PC-9 (cell line): ENCODE results near the gene ARMC9.

Experiments
- EZH2 ChIP-seq: fragments of 200-600 bp; sonication (generic); IDR thresholded peaks from 2 replicates; pipeline ENCODE4 v1.8.0; 2017; ENCODE audit warnings: antibody characterized with exemption, low read depth
- TF ChIP-seq, protein P1 (sequence below): fragments of 200-600 bp; sonication (generic); conservative IDR thresholded peaks from 2 replicates; pipeline ENCODE4 v1.6.1; 2017; ENCODE audit warnings: mixed run types, antibody characterized with exemption, mild to moderate bottlenecking, moderate library complexity

DNA sequence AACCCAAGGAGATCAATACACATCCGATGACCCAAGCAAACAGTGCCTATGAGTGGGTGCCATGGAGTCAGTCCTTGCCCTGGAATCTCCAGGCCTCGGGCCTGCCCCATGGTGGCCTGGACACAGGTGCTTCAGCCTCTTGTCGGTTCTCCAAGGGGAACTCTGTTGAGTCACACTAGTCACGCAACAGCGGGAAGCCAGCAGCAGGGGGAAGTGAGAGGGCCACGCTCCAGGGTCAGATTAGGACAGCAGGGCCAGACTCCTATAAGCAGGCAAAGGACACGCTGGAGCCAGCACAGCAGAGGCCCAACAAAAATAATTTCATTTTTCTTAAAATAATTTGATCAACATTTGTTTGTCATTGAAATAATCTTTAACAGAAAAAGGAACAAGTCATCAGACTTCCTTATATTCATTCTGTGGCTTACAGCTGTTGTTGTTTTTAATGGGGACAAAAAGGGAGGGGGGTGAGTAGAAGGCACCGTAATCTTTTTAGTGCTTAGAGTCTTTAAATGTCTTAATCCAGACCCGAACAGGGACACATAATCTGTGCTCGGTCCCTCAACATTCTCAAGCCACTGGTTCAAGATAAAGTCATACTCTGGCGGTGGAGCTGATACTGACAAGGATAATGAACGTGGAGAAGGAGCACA is 16.4 kb upstream of the ARMC9 start:
- TF ChIP-seq, protein P1, sequence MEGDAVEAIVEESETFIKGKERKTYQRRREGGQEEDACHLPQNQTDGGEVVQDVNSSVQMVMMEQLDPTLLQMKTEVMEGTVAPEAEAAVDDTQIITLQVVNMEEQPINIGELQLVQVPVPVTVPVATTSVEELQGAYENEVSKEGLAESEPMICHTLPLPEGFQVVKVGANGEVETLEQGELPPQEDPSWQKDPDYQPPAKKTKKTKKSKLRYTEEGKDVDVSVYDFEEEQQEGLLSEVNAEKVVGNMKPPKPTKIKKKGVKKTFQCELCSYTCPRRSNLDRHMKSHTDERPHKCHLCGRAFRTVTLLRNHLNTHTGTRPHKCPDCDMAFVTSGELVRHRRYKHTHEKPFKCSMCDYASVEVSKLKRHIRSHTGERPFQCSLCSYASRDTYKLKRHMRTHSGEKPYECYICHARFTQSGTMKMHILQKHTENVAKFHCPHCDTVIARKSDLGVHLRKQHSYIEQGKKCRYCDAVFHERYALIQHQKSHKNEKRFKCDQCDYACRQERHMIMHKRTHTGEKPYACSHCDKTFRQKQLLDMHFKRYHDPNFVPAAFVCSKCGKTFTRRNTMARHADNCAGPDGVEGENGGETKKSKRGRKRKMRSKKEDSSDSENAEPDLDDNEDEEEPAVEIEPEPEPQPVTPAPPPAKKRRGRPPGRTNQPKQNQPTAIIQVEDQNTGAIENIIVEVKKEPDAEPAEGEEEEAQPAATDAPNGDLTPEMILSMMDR: no peak
- no peak for TF ChIP-seq EZH2
